Fibroblast of skin of right quadriceps (primary cell): Measurements from ENCODE around the gene PALS2.

Experiments
- DNase-seq: peaks from one replicate; pipeline ENCODE4 v3.0.0-alpha.2; 2013

Gene PALS2

GRCh38 chr7:24595671-24596418 lies 22.6 kb downstream of the PALS2 start:
- DNase-seq, result no peak

- no peak for DNase-seq
These were observed 23.8 kb downstream of the PALS2 start for GRCh38 chr7:24597014-24597413.

- DNase-seq, result peak; percentile 26
These were observed 28.3 kb downstream of the PALS2 start for GRCh38 chr7:24601600-24601999.

- no peak for DNase-seq
These were observed 29.7 kb downstream of the PALS2 start for GRCh38 chr7:24602860-24603456.

- DNase-seq, result no peak
These were observed 31.4 kb downstream of the PALS2 start for GRCh38 chr7:24604630-24605029.

- DNase-seq, result no peak
These were observed 35.3 kb downstream of the PALS2 start for GRCh38 chr7:24608504-24608903.

GRCh38 chr7:24609059-24609458 lies 35.8 kb downstream of the PALS2 start:
- DNase-seq, result no peak

GRCh38 chr7:24609570-24609969 lies 36.3 kb downstream of the PALS2 start:
- DNase-seq, result no peak

GRCh38 chr7:24611130-24611529 lies 37.9 kb downstream of the PALS2 start:
- no peak for DNase-seq

GRCh38 chr7:24617957-24618616 lies 44.8 kb downstream of the PALS2 start:
- no peak for DNase-seq

GRCh38 chr7:24619978-24620377 lies 46.7 kb downstream of the PALS2 start:
- DNase-seq, result no peak

- no peak for DNase-seq
These were observed 49.5 kb downstream of the PALS2 start for GRCh38 chr7:24622646-24623182.
